Nephron progenitor cell (in vitro differentiated cells): ENCODE results near the gene KCNA10.

Experiments
- DNase-seq: peaks from one replicate; pipeline ENCODE4 v3.0.0; 2021
- H3K27ac Mint-ChIP-seq: 2 replicates; pipeline ENCODE4 v1.8.0; 2021; ENCODE audit warnings: mild to moderate bottlenecking, moderate library complexity, mixed read lengths
- H3K27me3 Mint-ChIP-seq: 2 replicates; pipeline ENCODE4 v1.8.0; 2021; ENCODE audit warnings: mild to moderate bottlenecking, low read depth, mixed read lengths; ENCODE audit not compliant: poor library complexity
- H3K36me3 Mint-ChIP-seq: 2 replicates; pipeline ENCODE4 v1.8.0; 2021; ENCODE audit warnings: low read depth, mixed read lengths
- H3K4me1 Mint-ChIP-seq: 2 replicates; pipeline ENCODE4 v1.8.0; 2021; ENCODE audit warnings: mixed read lengths
- H3K4me3 Mint-ChIP-seq: 2 replicates; pipeline ENCODE4 v1.8.0; 2021; ENCODE audit warnings: mild to moderate bottlenecking, moderate library complexity, mixed read lengths
- H3K9me3 Mint-ChIP-seq: 2 replicates; pipeline ENCODE4 v1.8.0; 2021; ENCODE audit warnings: mild to moderate bottlenecking, moderate library complexity, mixed read lengths
- TF ChIP-seq, protein P1 (sequence below): fragments of 200-600 bp; sonication (generic); IDR thresholded peaks from 2 replicates; pipeline ENCODE4 v1.5.0; 2021; ENCODE audit warnings: antibody characterized with exemption

Gene KCNA10

DNA sequence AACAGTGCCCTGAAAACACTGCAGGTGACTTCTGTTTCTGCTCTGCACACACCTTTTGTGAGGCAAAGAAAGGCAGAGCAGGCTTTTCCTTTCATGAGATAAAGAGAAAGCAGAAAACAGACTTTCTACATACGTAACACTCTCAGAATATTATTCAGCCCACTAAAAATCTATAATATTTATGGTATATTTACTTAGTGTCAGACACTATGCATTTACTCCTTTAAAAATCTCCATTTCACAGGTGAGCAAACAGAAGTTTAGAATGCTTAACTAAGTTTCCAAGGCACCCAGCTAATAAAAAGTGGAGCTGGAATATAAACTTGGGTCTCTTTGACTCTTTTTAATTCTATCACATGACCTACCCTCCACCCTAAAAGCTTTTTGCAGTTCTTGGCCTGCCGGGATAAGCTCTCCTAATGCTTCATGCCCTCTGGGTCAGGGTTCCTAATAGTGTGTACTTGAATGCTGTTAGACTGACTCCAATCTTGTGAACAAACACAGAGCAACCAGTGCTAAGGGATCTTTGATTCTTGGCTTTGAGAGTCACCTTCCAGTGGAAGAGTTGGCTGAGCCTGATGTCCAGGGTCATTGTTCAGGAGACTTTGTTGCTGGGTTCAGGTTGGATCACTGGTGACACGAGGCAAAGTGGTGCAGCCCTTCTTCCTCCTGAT is 40.9 kb downstream of the KCNA10 start:
- no peaks in the 10 kb centered on the region for H3K36me3 Mint-ChIP-seq
- H3K9me3 Mint-ChIP-seq: no peaks in the 10 kb centered on the region
- peaks cover 10% of the 10 kb centered on the region for H3K4me1 Mint-ChIP-seq
- no peak overlapping the region for H3K4me3 Mint-ChIP-seq
- TF ChIP-seq, protein P1, sequence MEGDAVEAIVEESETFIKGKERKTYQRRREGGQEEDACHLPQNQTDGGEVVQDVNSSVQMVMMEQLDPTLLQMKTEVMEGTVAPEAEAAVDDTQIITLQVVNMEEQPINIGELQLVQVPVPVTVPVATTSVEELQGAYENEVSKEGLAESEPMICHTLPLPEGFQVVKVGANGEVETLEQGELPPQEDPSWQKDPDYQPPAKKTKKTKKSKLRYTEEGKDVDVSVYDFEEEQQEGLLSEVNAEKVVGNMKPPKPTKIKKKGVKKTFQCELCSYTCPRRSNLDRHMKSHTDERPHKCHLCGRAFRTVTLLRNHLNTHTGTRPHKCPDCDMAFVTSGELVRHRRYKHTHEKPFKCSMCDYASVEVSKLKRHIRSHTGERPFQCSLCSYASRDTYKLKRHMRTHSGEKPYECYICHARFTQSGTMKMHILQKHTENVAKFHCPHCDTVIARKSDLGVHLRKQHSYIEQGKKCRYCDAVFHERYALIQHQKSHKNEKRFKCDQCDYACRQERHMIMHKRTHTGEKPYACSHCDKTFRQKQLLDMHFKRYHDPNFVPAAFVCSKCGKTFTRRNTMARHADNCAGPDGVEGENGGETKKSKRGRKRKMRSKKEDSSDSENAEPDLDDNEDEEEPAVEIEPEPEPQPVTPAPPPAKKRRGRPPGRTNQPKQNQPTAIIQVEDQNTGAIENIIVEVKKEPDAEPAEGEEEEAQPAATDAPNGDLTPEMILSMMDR: no peak
- DNase-seq: no peak
- H3K27me3 Mint-ChIP-seq: peaks cover 23% of the 10 kb centered on the region
- no peak overlapping the region for H3K27ac Mint-ChIP-seq

DNA sequence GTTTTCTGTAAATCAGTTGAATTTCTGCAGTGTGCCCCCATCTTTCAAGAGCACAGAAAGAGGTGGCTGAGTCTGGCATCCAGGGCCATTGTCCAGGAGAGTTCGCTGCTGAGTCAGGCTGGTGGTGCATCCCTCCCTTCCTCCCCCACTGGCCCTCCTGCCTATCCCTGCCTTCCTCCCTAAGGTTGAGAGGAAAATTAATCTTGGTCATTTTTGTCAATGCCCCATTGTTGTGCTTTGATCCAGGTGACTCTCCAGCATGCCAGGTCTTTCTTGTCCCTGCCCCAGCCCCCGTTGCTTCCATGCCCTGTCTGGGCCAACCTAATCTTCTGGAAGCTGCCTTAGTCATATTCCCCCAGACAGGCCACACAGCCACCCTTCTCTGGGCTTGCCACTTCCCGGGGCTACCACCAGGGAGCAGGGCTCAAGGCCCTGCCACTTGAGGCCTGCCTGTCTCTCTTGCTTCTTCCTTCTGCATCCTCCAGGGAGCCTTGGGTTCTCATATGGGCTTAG is 41.5 kb downstream of the KCNA10 start:
- DNase-seq: no peak
- H3K27ac Mint-ChIP-seq: no peak overlapping the region
- TF ChIP-seq, protein P1: no peak
- no peaks in the 10 kb centered on the region for H3K9me3 Mint-ChIP-seq
- H3K4me3 Mint-ChIP-seq: no peak overlapping the region
- peaks cover 10% of the 10 kb centered on the region for H3K4me1 Mint-ChIP-seq
- H3K27me3 Mint-ChIP-seq: peaks cover 17% of the 10 kb centered on the region
- no peaks in the 10 kb centered on the region for H3K36me3 Mint-ChIP-seq

DNA sequence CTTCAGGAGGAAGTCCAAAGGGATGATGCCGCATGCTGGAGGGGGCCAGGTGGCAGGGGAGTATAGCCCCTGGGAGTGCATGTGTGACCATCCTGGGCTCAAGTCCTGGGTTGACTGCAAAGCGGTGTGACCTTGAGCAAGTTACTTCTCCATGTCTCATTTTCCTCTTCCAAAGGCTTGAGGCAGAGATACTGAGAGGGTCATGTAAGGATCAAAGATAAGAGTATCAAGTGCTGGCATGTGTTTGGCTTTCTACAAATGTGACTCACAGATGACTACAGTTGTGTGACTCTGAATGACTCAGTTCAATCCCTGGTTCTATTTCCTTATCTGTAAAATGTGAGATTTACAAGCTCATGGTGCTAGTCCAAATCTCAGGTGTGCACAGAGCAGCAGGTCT is 41.9 kb downstream of the KCNA10 start:
- Mint-ChIP-seq H3K27me3 (peaks cover 14% of the 10 kb centered on the region), H3K9me3 (no peaks in the 10 kb centered on the region), H3K27ac (no peak overlapping the region), H3K4me1 (peaks cover 5% of the 10 kb centered on the region), H3K36me3 (no peaks in the 10 kb centered on the region), H3K4me3 (no peak overlapping the region)
- TF ChIP-seq, protein P1: no peak
- no peak for DNase-seq

DNA sequence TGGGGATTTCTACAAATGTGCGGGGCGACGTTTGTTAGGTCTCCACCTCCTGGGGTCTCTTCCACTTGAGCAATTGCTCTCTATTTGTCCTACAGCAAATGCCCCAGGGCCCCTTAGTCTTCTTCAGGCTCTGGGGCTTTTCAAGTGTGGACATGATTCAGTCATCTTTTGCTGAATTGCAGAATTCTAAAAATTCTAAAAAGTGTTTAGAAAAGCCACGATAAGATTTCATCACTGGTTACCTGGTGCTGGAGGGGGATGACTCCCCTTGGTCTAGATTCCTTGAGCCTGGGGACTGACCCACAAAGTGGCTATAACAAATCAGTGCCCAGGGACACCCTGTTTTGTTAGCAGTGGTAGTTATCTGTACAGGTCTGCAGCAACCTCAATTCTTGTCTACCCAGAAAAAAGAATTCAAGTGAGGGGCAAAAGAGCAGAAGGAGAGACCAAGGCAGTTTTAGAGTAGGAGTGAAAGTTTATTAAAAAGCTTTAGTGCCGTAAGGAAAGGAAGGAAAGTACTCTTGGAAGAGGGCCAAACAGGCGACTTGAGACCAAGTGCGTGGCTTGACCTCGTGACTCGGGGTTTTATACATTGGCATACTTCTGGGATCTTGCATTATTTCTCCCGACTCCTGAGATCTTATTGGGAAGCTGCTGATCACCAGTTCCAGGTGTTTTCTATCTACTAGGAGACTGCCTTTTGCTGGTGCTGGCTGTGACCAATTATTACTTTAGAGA is 42.8 kb downstream of the KCNA10 start:
- Mint-ChIP-seq H3K36me3 (no peaks in the 10 kb centered on the region), H3K9me3 (no peaks in the 10 kb centered on the region), H3K4me3 (no peak overlapping the region), H3K27ac (no peak overlapping the region), H3K4me1 (no peaks in the 10 kb centered on the region), H3K27me3 (peaks cover 9% of the 10 kb centered on the region)
- TF ChIP-seq, protein P1: no peak
- no peak for DNase-seq

DNA sequence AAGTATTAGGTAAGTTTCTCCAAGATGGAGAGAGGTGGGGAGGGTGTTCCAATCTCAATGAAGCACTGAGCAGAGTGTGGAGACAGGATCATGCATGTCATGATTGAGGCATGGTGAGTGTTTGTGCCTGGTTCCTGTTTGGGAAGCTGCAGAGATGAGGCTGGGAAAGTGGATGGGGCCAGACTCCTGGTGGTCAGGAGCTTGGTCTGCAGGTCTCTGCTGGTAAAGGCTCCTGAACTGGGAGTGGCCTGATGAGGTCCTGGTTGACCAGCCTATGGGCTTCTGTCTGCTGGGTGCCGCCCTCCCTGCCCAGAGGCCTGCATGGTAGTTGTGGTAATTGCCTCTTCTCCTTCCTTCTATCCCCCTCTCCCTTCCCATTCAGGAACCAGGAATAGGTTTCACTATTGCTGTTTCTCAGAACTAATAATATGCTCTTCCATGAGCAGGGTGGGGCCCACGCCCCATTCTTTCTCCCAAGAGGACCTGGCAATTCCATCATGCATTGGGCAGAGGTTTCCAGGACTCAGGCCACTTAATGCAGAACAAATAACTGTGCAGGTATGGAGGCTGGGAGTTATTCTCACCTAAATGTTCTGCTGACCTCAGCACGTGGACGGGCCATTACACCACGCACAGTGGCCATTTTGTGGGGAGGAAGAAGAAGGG is 43.5 kb downstream of the KCNA10 start:
- peaks cover 14% of the 10 kb centered on the region for H3K27me3 Mint-ChIP-seq
- H3K4me3 Mint-ChIP-seq: no peak overlapping the region
- H3K4me1 Mint-ChIP-seq: no peaks in the 10 kb centered on the region
- TF ChIP-seq, protein P1: no peak
- no peak overlapping the region for H3K27ac Mint-ChIP-seq
- H3K9me3 Mint-ChIP-seq: no peaks in the 10 kb centered on the region
- no peaks in the 10 kb centered on the region for H3K36me3 Mint-ChIP-seq
- DNase-seq: no peak
